ENCODE data around the gene SALL4. TPM values are rescaled to one million over a fixed set of nuclear protein-coding genes. Genes with fewer than 3 reads are reported as not detected.
A peak's percentile ranks its signal among the peaks of the same experiment; 100 is the strongest.

The SALL4 gene
- total RNA-seq, 1 experiment from 2014 or later: 279 TPM

GRCh38 chr20:51750037-51750769 lies 52.1 kb downstream of the SALL4 start:
- Mint-ChIP-seq H3K4me3 (no peak overlapping the region), H3K4me1 (peaks cover 12 to 15% of the 10 kb centered on the region in 2 experiments), H3K27me3 (ENCODE audit: low read depth) (no peaks in the 10 kb centered on the region), H3K9me3 (no peaks in the 10 kb centered on the region), H3K36me3 (ENCODE audit: insufficient read depth in 1 of 3, low read depth in 3 of 3) (peaks cover 0 to 2% (median 0%) of the 10 kb centered on the region in 3 experiments; a peak in 2 of 7 replicates), H3K27ac (peak overlapping the region in 2 of 3 experiments; percentile 42 to 90; a peak in 5 of 7 replicates)
- no peak overlapping the region for H2BK5ac ChIP-seq (ENCODE audit: insufficient read length, low read length)
- H3K79me2 ChIP-seq (ENCODE audit: insufficient read depth, low read length): no peaks in the 10 kb centered on the region
- H3K27ac ChIP-seq (ENCODE audit: insufficient read length, low read depth, low read length): no peak overlapping the region
- no peak overlapping the region for H2BK15ac ChIP-seq (ENCODE audit: low read depth, low read length)
- no peaks in the 10 kb centered on the region for H4K20me1 ChIP-seq (ENCODE audit: control insufficient read depth, insufficient read depth, insufficient read length)
- no peak overlapping the region for H3K56ac ChIP-seq (ENCODE audit: insufficient read length, low read depth, low read length)
- DNase-seq: no peak
- no peak overlapping the region for H3K18ac ChIP-seq (ENCODE audit: insufficient read length, low read depth, low read length)
- H3K23me2 ChIP-seq (ENCODE audit: insufficient read length, low read depth, low read length, poor library complexity, severe bottlenecking): no peaks in the 10 kb centered on the region
- H2BK120ac ChIP-seq (ENCODE audit: low read depth, low read length, poor library complexity, severe bottlenecking): no peak overlapping the region
- H3K79me1 ChIP-seq (ENCODE audit: insufficient read depth, low read depth, low read length, poor library complexity, severe bottlenecking): no peaks in the 10 kb centered on the region
- no peak overlapping the region for H3K14ac ChIP-seq (ENCODE audit: insufficient read depth, low read length)
- H3K23ac ChIP-seq (ENCODE audit: insufficient read length, low read depth, low read length): no peak overlapping the region
- no peaks in the 10 kb centered on the region for H3K4me1 ChIP-seq (ENCODE audit: insufficient read depth, low read length)
- no peak overlapping the region for H2BK12ac ChIP-seq (ENCODE audit: insufficient read length, low read depth, low read length)
- no peak overlapping the region for H3K4ac ChIP-seq (ENCODE audit: low read depth, low read length)
- no peak overlapping the region for H3T11ph ChIP-seq (ENCODE audit: low read length)
- no CpG with 5 or more reads among the region's 19 CpGs for WGBS (ENCODE audit: extremely low coverage, insufficient read length, low lambda C conversion rate)
- no peak overlapping the region for H2BK20ac ChIP-seq (ENCODE audit: low read depth, low read length, poor library complexity, severe bottlenecking)
- TF ChIP-seq CTCF (conservative IDR thresholded peaks at IDR 0.05): no peak
- no peak overlapping the region for H3K4me2 ChIP-seq (ENCODE audit: insufficient read depth, insufficient read length, low read length)
- no peak overlapping the region for H2AK5ac ChIP-seq (ENCODE audit: insufficient read length, low read length)
- H3K9me3 ChIP-seq (ENCODE audit: control insufficient read depth, low read depth, low read length): no peaks in the 10 kb centered on the region
- no peak overlapping the region for H3K9ac ChIP-seq (ENCODE audit: extremely low read depth, insufficient read length, low read length)
- H3K27me3 ChIP-seq (ENCODE audit: insufficient read depth, low read length): no peaks in the 10 kb centered on the region
- no peak overlapping the region for H4K5ac ChIP-seq (ENCODE audit: insufficient read length, low read depth, low read length)
- H4K8ac ChIP-seq (replicated peaks; ENCODE audit: insufficient read length, low read depth, low read length): no peak overlapping the region
- no peak overlapping the region for H2AFZ ChIP-seq (ENCODE audit: low read length)
- H4K91ac ChIP-seq (ENCODE audit: insufficient read length, low read depth, low read length): no peak overlapping the region
